Activated T-helper 2 cell treated with anti-CD3 and anti-CD28 coated beads, Interferon-gamma antibody, Interleukin-2, Interleukin-4, amounts not matched to agents 10 μg/mL and 5 μg/mL and 100 μg/mL, durations not matched to agents 14 hours and 24 hours and 36 hours (primary cell): ENCODE results near the gene PROCA1. TPM values are rescaled to one million over a fixed set of nuclear protein-coding genes. Genes with fewer than 3 reads are reported as not detected.
"Not testable (repeated sequence)": the region's sequence is repeated elsewhere in the genome, so short reads cannot be mapped to it uniquely, and the experiment has no call there.

ENCODE experiments used
- DNase-seq: peaks from one replicate; pipeline ENCODE4 v3.0.0; 2021; ENCODE audit warnings: low spot score
- H3K27ac Mint-ChIP-seq: one replicate; pipeline ENCODE4 v1.8.0; 2021; ENCODE audit warnings: mixed read lengths
- H3K27me3 Mint-ChIP-seq: one replicate; pipeline ENCODE4 v1.8.0; 2021; ENCODE audit warnings: low read depth, mixed read lengths
- H3K36me3 Mint-ChIP-seq: one replicate; pipeline ENCODE4 v1.8.0; 2021; ENCODE audit warnings: low read depth, mixed read lengths
- H3K4me1 Mint-ChIP-seq: one replicate; pipeline ENCODE4 v1.8.0; 2021; ENCODE audit warnings: low read depth, mixed read lengths
- H3K4me3 Mint-ChIP-seq: one replicate; pipeline ENCODE4 v1.8.0; 2021; ENCODE audit warnings: low read depth, mild to moderate bottlenecking, moderate library complexity, mixed read lengths
- H3K9me3 Mint-ChIP-seq: one replicate; pipeline ENCODE4 v1.8.0; 2021; ENCODE audit warnings: mixed read lengths
- intact Hi-C: fragments of 100-400 bp; cut with micrococcal nuclease; formaldehyde crosslinking; loops from one replicate; pipeline ENCODE4 v1.15.1; 2023
- total RNA-seq: library from RNA; stranded (reverse); gene quantifications from 2 replicates; pipeline ENCODE4 v1.2.3, GENCODE V29; 2022

The PROCA1 gene
- total RNA-seq, 1 donor from 2014 or later: 7.7 TPM

DNA sequence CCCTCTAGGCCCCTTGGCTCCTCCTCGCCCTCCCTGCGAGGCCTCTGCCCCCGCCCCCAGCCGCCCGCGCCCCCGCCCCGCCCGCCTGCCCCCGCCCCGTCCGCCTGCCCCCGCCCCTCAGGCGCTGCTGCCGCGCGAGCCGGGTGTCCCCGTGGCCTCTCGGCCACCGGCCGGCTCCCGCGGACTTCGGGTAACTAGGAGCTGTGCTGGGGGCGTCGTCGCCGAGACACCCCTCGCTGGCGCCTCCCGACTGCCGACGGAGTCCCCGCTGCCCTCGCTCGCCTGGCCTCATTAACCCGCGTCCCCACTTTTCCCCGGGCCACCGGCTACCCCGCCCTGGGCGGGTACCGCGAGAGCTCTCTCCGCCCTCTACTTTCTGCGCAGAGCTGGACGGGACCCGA is 14.5 kb upstream of the PROCA1 start, which contains the start of gene TLCD1:
TLCD1 (minus strand) TSS at position 8 of the 401 bp plus-strand sequence. CDS start 136 bp downstream, outside the sequence.
- peak; percentile 80 for DNase-seq
- intact Hi-C loops: loop anchor here (2.0 to 10.0 kb wide), 5 partner anchors 116 to 859 kb away; partner anchors contain the start of genes DHRS13, FAM222B and GIT1
- H3K4me1 Mint-ChIP-seq: peaks cover 48% of the 10 kb centered on the region
- peak within 1 kb of the TSS; percentile 99 for H3K27ac Mint-ChIP-seq
- no peaks in the 10 kb centered on the region for H3K27me3 Mint-ChIP-seq
- peak within 1 kb of the TSS; percentile 97 for H3K4me3 Mint-ChIP-seq
- peaks cover 45% of the 10 kb centered on the region for H3K36me3 Mint-ChIP-seq
- no peaks in the 10 kb centered on the region for H3K9me3 Mint-ChIP-seq

DNA sequence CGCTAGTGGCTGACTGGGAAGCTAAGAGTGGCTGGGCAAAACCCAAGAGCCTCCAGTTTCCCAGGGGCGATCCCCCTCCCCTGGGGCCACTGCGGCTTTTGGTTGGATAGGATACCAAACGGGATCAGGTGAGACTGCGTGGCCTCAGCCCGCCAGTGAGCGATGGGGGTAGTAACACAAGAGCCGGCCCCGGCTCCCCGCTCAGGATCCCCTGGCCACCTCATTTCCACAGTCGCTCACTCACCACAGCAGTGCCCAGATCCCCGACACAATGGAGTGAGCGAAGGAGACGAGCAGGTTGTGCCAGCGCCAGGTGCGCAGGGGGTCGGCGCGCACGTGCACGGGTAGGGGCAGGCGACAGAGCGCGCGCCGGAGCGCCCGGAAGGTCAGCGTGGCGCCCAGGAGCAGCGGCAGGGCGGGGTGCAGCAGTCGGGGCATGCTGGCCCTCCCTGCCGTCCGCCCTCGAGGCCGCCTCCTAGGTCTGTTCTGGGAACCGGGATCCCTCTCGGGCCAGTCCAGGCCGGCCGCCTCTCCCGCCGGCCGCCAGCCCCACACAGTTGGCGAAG is 14.1 kb upstream of the PROCA1 start:
- Mint-ChIP-seq H3K27me3 (no peaks in the 10 kb centered on the region), H3K36me3 (peaks cover 50% of the 10 kb centered on the region), H3K4me1 (peaks cover 50% of the 10 kb centered on the region), H3K27ac (peak overlapping the region; percentile 90), H3K9me3 (no peaks in the 10 kb centered on the region), H3K4me3 (peak overlapping the region; percentile 90)
- no peak for DNase-seq
- intact Hi-C loops: loop anchor here (2.0 to 10.0 kb wide), 5 partner anchors 117 to 859 kb away; partner anchors contain the start of genes DHRS13, FAM222B and GIT1

DNA sequence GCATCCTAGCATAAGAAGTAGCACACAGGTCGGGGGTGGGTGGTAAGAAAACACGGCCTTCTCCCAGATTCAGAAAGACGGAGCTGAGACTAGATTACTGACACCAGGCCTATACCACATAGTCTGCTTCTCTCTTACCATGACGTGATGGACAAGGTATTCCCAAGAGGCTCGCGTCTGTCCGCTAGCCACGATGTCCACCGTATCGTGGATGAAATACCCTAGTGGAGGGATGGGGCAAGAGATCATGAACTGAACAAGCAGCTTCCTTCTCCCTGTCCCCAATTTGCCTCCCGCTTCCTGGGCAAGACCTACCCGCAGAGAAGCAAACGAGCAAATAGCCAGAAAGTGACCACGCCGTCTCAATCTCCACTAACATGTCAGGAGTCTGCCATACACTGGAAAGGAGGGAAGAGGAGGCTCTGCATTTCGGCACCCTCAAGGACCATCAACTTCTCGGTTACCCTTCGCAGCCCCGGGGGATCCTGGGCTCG is 13.5 kb upstream of the PROCA1 start:
- no peak for DNase-seq
- intact Hi-C loops: loop anchor here (5.0 to 10.0 kb wide), 4 partner anchors 117 to 860 kb away; partner anchors contain the start of genes FAM222B and GIT1
- Mint-ChIP-seq H3K4me1 (peaks cover 53% of the 10 kb centered on the region), H3K27me3 (no peaks in the 10 kb centered on the region), H3K27ac (peak overlapping the region; percentile 90), H3K36me3 (peaks cover 55% of the 10 kb centered on the region), H3K4me3 (peak overlapping the region; percentile 90), H3K9me3 (no peaks in the 10 kb centered on the region)

DNA sequence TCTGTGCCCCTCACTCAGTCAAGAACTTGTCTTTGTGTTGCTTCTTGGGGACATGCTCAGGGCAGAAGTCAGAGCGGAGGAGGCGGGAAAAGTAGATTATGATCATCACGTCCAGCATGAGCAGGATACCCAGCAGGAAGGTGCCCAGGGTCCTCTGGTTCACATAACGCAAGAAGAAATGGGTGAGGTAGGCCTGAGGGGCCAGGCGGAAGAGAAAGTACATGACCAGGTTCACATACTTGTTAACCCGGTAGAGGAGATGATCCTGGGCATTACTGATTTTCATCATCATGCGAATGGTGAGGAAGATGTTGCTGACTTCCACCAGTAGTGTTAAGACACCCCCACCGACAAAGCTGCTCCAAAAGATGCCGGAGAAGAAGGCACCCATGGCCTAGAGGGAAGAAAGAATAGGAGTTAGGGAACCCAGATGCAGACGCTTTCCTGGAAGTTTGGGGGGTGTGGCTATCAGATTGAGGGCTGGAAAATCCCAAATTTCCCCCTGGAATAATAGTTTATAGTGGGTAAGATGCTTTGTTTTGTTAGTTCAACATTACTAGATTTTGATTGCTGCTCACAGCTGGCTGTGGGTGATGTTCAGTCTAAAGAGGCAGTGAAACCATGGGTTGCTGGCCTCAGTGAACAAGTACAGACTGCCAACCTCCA is 12.9 kb upstream of the PROCA1 start:
- intact Hi-C loops: loop anchor here (5.0 to 10.0 kb wide), 4 partner anchors 118 to 860 kb away; partner anchors contain the start of genes FAM222B and GIT1
- Mint-ChIP-seq H3K27me3 (no peaks in the 10 kb centered on the region), H3K4me3 (peak overlapping the region; percentile 90), H3K36me3 (peaks cover 61% of the 10 kb centered on the region), H3K27ac (peak overlapping the region; percentile 90), H3K4me1 (peaks cover 49% of the 10 kb centered on the region), H3K9me3 (no peaks in the 10 kb centered on the region)
- DNase-seq: no peak

DNA sequence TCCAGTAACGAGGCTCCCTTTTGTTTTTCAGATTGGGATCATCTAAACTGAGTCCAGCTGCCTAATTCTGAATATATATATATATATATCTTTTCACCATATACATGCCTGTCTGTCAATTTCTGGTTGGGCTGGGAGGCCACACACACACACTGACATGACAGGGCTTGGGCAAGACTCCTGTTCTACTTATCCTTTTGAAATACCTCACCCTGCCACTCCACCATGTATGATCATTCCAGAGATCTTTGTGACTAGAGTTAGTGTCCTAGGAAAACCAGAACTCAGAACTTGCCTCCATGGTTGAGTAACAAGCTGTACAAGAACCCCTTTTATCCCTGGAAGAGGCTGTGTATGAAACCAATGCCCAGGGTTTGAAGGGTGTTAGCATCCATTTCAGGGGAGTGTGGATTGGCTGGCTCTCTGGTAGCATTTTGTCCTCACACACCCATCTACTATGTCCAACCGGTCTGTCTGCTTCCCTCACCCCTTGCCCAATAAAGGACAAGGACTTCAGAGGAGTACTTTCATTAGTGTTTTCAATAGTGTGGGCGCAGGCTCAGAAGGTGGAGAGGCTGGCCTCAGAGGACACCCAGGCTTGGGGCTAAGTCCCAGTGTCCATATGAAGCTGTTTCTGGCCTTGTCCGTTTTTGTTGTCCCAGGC is 12.3 kb upstream of the PROCA1 start:
- peaks cover 61% of the 10 kb centered on the region for H3K36me3 Mint-ChIP-seq
- peak overlapping the region; percentile 90 for H3K27ac Mint-ChIP-seq
- not testable (repeated sequence) for H3K9me3 Mint-ChIP-seq, DNase-seq, H3K27me3 Mint-ChIP-seq
- H3K4me3 Mint-ChIP-seq: peak overlapping the region; percentile 90
- intact Hi-C loops: loop anchor here (10.0 kb wide), 3 partner anchors 391 to 861 kb away; partner anchors contain the start of gene GIT1
- peaks cover 48% of the 10 kb centered on the region for H3K4me1 Mint-ChIP-seq

DNA sequence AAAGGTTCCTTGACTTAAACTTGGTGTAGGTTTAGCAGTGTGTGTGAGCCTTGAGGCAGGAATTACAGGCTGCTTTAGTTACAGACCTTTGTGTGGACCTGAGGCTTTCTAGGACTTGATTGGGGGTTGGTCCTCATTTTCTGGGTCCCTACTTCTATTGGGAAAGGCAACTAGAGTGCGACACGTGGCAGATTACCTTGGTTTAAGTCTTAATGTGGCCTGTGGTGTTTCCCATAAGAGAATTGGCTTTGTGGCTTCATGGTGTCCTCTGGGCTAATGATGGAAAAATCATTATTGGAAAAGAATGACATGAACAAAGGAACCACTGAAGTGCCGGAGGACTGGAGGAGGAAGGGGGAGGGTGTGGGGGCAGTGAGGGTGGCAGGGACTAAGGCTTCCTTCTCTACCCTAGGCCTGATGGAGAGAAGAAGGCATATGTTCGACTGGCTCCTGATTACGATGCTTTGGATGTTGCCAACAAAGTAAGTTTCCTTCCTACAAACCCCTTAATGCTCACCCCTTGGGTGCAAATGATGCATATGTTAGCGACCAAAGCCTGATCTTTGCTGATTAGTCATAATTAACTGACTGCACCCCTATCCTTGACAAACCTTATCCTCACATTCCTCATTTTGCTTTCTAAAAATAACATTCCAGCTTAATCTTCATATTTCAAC is 11.6 kb upstream of the PROCA1 start:
- H3K27me3 Mint-ChIP-seq: peaks cover 6% of the 10 kb centered on the region
- intact Hi-C loops: loop anchor here (10.0 kb wide), 3 partner anchors 392 to 862 kb away; partner anchors contain the start of gene GIT1
- peaks cover 61% of the 10 kb centered on the region for H3K36me3 Mint-ChIP-seq
- peak overlapping the region; percentile 26 for H3K4me3 Mint-ChIP-seq
- H3K9me3 Mint-ChIP-seq: no peaks in the 10 kb centered on the region
- no peak for DNase-seq
- peaks cover 50% of the 10 kb centered on the region for H3K4me1 Mint-ChIP-seq
- peak overlapping the region; percentile 54 for H3K27ac Mint-ChIP-seq

DNA sequence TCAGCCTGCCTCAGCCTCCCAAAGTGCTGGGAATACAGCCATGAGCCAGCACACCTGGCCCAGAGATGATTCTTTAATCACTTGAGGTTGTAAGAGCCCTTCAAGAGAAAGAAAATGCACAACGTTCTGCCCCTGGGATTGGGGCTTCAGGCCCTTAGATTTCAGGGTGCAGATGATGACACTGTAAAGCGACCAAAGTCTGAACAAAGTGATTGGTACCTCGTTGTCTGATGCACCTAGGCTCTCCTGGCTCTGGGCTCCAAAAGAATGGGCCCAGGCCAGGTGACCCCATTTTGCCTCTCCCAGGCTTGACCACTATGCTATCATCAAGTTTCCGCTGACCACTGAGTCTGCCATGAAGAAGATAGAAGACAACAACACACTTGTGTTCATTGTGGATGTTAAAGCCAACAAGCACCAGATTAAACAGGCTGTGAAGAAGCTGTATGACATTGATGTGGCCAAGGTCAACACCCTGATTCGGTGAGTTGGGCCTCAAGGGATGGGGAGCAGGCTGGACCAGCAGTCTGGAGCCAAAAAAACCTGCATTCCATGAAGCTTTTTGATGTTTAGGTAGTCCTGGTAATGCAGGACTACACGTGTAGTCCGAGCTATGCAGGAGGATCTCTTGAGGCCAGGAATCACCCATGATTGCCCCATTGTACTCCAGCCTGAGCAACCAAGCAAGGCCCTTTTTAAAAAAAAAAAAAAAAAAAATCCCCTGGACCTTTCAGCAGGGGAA is 10.9 kb upstream of the PROCA1 start:
- Mint-ChIP-seq H3K27ac (no peak overlapping the region), H3K4me1 (peaks cover 51% of the 10 kb centered on the region), H3K36me3 (peaks cover 61% of the 10 kb centered on the region), H3K27me3 (peaks cover 10% of the 10 kb centered on the region), H3K4me3 (peak overlapping the region; percentile 99), H3K9me3 (no peaks in the 10 kb centered on the region)
- no peak for DNase-seq
- intact Hi-C loops: loop anchor here (10.0 kb wide), 3 partner anchors 392 to 862 kb away; partner anchors contain the start of gene GIT1

DNA sequence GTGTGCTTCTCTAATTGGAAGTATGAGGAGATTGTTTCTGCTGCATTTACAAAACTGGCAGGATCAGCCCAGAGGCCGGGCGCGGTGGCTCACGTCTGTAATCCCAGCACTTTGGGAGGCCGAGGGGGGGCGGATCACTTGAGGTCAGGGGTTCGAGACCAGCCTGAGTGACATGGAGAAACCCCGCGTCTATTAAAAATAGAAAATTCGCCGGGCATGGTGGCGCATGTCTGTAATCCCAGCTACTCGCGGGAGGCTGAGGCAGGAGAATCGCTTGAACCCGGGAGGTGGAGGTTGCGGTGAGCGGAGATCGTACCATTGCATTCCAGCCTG is 9.3 kb upstream of the PROCA1 start:
- not testable (repeated sequence) for DNase-seq, H3K9me3 Mint-ChIP-seq
- Mint-ChIP-seq H3K36me3 (peaks cover 61% of the 10 kb centered on the region), H3K27ac (peak overlapping the region; percentile 95), H3K27me3 (peaks cover 12% of the 10 kb centered on the region), H3K4me3 (peak overlapping the region; percentile 99), H3K4me1 (peaks cover 45% of the 10 kb centered on the region)
- intact Hi-C loops: loop anchor here (10.0 kb wide), 3 partner anchors 394 to 864 kb away; partner anchors contain the start of gene GIT1

DNA sequence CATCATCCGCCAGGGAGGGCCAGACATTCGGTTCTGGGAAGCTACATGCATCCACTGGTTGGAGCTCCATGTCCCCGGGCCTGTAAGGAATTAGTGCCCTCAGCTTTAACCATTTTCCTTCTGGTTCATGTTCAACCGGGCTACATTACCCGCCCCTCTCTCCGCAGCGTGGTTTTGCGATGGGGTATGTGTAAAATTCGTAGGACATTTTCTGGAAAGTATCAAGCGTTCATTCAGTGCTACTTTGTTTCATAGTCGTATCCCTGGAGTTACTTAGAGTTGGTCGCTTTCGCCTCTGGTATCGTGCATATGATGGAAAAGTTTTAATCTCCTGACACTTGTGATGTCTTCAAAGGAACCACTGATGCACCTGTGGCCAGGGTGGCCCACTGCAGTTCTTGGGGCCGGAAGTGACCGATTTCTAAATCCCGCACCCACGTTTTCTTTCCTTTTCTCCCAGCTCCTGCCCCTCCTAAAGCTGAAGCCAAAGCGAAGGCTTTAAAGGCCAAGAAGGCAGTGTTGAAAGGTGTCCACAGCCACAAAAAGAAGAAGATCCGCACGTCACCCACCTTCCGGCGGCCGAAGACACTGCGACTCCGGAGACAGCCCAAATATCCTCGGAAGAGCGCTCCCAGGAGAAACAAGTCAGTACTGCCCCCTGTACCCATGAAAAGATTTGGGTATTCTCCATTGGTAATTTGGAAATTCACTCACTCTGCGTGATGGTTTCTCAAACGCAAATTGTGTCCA is 8.7 kb upstream of the PROCA1 start:
- peaks cover 12% of the 10 kb centered on the region for H3K27me3 Mint-ChIP-seq

DNA sequence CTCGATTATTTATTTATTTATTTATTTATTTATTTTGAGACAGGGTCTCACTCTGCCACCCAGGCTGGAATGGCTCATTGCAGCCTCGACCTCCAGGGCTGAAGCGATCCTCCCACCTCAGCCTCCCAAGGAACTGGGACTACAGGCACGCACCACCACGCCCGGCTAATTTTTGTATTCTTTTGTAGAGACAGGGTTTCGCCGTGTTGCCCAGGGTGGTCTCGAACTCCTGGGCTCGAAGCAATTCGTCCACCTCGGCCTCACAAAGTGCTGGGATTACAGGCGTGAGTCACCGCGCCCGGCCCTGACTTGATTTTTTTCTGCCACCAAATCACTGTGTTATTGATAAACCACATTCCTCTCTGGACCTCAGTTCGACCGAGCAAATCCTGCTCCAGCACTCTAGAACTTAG is 7.3 kb upstream of the PROCA1 start:
- Mint-ChIP-seq H3K27me3 (peaks cover 15% of the 10 kb centered on the region), H3K4me3 (peak overlapping the region; percentile 99), H3K36me3 (peaks cover 43% of the 10 kb centered on the region), H3K9me3 (no peaks in the 10 kb centered on the region), H3K4me1 (peaks cover 28% of the 10 kb centered on the region), H3K27ac (peak overlapping the region; percentile 95)
- intact Hi-C loops: loop anchor here (1.0 to 5.0 kb wide), 4 partner anchors 9 to 233 kb away; partner anchors contain the start of genes BLTP2 and NEK8
- DNase-seq: no peak

More for the DNA sequence above, 8.7 kb upstream of the PROCA1 start:
- no peak for DNase-seq
- H3K4me1 Mint-ChIP-seq: peaks cover 42% of the 10 kb centered on the region
- peaks cover 57% of the 10 kb centered on the region for H3K36me3 Mint-ChIP-seq
- H3K9me3 Mint-ChIP-seq: no peaks in the 10 kb centered on the region
- intact Hi-C loops: loop anchor here (10.0 kb wide), 3 partner anchors 394 to 864 kb away; partner anchors contain the start of gene GIT1
- peak overlapping the region; percentile 95 for H3K27ac Mint-ChIP-seq
- peak overlapping the region; percentile 99 for H3K4me3 Mint-ChIP-seq
